Fibroblast of pulmonary artery (primary cell): ENCODE results near the gene SCN4B.

ENCODE experiments used
- DNase-seq: peaks from one replicate; pipeline ENCODE4 v3.0.0-alpha.2; 2010; ENCODE audit warnings: low read depth
- H3K4me3 ChIP-seq: replicated peaks from 2 replicates; pipeline ENCODE4 v1.5.1; 2011; ENCODE audit warnings: low read depth, mild to moderate bottlenecking, control low read depth, low read length, moderate library complexity
- CTCF ChIP-seq: IDR thresholded peaks from 2 replicates; pipeline ENCODE4 v1.5.1; 2011; ENCODE audit warnings: mild to moderate bottlenecking, control low read depth, low read length, inconsistent platforms; ENCODE audit errors: missing control alignments

Gene SCN4B

GRCh38 chr11:118152552-118153471, at the start of gene SCN4B:
Gene SCN4B, minus strand, starts transcription at chr11:118152823. Its CDS starts 150 bp downstream, at chr11:118152673.
- H3K4me3 ChIP-seq: peak within 1 kb of the TSS; percentile 44
- no peak for TF ChIP-seq CTCF
- DNase-seq: peak; percentile 48

GRCh38 chr11:118201966-118202365, 49.3 kb upstream of the SCN4B start:
- no peak for TF ChIP-seq CTCF
- no peak overlapping the region for H3K4me3 ChIP-seq

GRCh38 chr11:118200901-118201680, 48.5 kb upstream of the SCN4B start:
- no peak overlapping the region for H3K4me3 ChIP-seq
- no peak for DNase-seq
- TF ChIP-seq CTCF: no peak

More at GRCh38 chr11:118201966-118202365, 49.3 kb upstream of the SCN4B start:
- no peak for DNase-seq

- no peak for DNase-seq
- H3K4me3 ChIP-seq: no peak overlapping the region
- no peak for TF ChIP-seq CTCF
Measured at GRCh38 chr11:118200497-118200896, 47.9 kb upstream of the SCN4B start.

- H3K4me3 ChIP-seq: no peak overlapping the region
- no peak for DNase-seq
- TF ChIP-seq CTCF: no peak
Measured at GRCh38 chr11:118199135-118199534, 46.5 kb upstream of the SCN4B start.

- TF ChIP-seq CTCF: peak; percentile 92
- H3K4me3 ChIP-seq: no peak overlapping the region
- DNase-seq: peak; percentile 64
Measured at GRCh38 chr11:118198370-118198769, 45.7 kb upstream of the SCN4B start.
